MM.1S (cell line): ENCODE data around the gene SHC2.
"Not testable (repeated sequence)": the region's sequence is repeated elsewhere in the genome, so short reads cannot be mapped to it uniquely, and the experiment has no call there.

Experiments used
- DNase-seq: peaks from one replicate; pipeline ENCODE4 v3.0.0-alpha.2; 2015
- H2AFZ ChIP-seq: fragments of 300-600 bp; sonication (generic); 2 replicates; pipeline ENCODE4 v1.6.0; 2016; ENCODE audit warnings: antibody characterized with exemption, low read length
- H3F3A ChIP-seq: fragments of 300-600 bp; sonication (generic); 2 replicates; pipeline ENCODE4 v1.6.1; 2016; ENCODE audit warnings: mild to moderate bottlenecking, antibody characterized with exemption, low read length, moderate library complexity, mixed read lengths; ENCODE audit not compliant: insufficient read depth
- H3K27ac ChIP-seq: fragments of 300-600 bp; sonication (generic); 2 replicates; pipeline ENCODE4 v1.5.1; 2016; ENCODE audit warnings: mild to moderate bottlenecking, low read length
- H3K27me3 ChIP-seq: fragments of 300-600 bp; sonication (generic); replicated peaks from 2 replicates; pipeline ENCODE4 v1.6.0; 2016; ENCODE audit warnings: low read length; ENCODE audit not compliant: insufficient read depth
- H3K36me3 ChIP-seq: fragments of 300-600 bp; sonication (generic); replicated peaks from 2 replicates; pipeline ENCODE4 v1.6.1; 2016; ENCODE audit warnings: mild to moderate bottlenecking, low read length, mixed read lengths; ENCODE audit not compliant: insufficient read depth
- H3K4me1 ChIP-seq: fragments of 300-600 bp; sonication (generic); 2 replicates; pipeline ENCODE4 v1.6.1; 2016; ENCODE audit warnings: low read length, mixed read lengths
- H3K4me2 ChIP-seq: fragments of 300-600 bp; sonication (generic); 2 replicates; pipeline ENCODE4 v1.6.0; 2016; ENCODE audit warnings: low read depth, low read length
- H3K4me3 ChIP-seq: fragments of 300-600 bp; sonication (generic); 2 replicates; pipeline ENCODE4 v1.5.1; 2016; ENCODE audit warnings: low read length, mixed read lengths
- H3K79me2 ChIP-seq: fragments of 300-600 bp; sonication (generic); 2 replicates; pipeline ENCODE4 v1.6.1; 2016; ENCODE audit warnings: mixed run types, low read length, mixed read lengths
- H3K9ac ChIP-seq: fragments of 300-600 bp; sonication (generic); 2 replicates; pipeline ENCODE4 v1.6.1; 2016; ENCODE audit warnings: low read length, mixed read lengths
- H3K9me2 ChIP-seq: fragments of 300-600 bp; sonication (generic); replicated peaks from 2 replicates; pipeline ENCODE4 v1.6.1; 2016; ENCODE audit warnings: mild to moderate bottlenecking, low read length, mixed read lengths; ENCODE audit not compliant: insufficient read depth
- H3K9me3 ChIP-seq: fragments of 300-600 bp; sonication (generic); replicated peaks from 2 replicates; pipeline ENCODE4 v1.6.1; 2016; ENCODE audit warnings: mild to moderate bottlenecking, low read length, mixed read lengths; ENCODE audit not compliant: insufficient read depth
- H4K20me1 ChIP-seq: fragments of 300-600 bp; sonication (generic); 2 replicates; pipeline ENCODE4 v1.6.1; 2016; ENCODE audit warnings: mild to moderate bottlenecking, low read length, moderate library complexity, mixed read lengths; ENCODE audit not compliant: insufficient read depth
- CTCF ChIP-seq: fragments of 300-600 bp; sonication (generic); IDR thresholded peaks from 2 replicates; pipeline ENCODE4 v1.5.1; 2016; ENCODE audit warnings: antibody characterized with exemption, low read length, mixed read lengths
- EZH2 ChIP-seq: fragments of 300-600 bp; sonication (generic); optimal IDR thresholded peaks from 2 replicates; pipeline ENCODE3; 2017; ENCODE audit warnings: low read depth, mild to moderate bottlenecking, antibody characterized with exemption, low read length, mixed read lengths
- EZH2phosphoT487 ChIP-seq: fragments of 300-600 bp; sonication (generic); IDR thresholded peaks from 2 replicates; pipeline ENCODE4 v1.6.1; 2018; ENCODE audit warnings: antibody characterized with exemption, low read length

Gene SHC2

DNA sequence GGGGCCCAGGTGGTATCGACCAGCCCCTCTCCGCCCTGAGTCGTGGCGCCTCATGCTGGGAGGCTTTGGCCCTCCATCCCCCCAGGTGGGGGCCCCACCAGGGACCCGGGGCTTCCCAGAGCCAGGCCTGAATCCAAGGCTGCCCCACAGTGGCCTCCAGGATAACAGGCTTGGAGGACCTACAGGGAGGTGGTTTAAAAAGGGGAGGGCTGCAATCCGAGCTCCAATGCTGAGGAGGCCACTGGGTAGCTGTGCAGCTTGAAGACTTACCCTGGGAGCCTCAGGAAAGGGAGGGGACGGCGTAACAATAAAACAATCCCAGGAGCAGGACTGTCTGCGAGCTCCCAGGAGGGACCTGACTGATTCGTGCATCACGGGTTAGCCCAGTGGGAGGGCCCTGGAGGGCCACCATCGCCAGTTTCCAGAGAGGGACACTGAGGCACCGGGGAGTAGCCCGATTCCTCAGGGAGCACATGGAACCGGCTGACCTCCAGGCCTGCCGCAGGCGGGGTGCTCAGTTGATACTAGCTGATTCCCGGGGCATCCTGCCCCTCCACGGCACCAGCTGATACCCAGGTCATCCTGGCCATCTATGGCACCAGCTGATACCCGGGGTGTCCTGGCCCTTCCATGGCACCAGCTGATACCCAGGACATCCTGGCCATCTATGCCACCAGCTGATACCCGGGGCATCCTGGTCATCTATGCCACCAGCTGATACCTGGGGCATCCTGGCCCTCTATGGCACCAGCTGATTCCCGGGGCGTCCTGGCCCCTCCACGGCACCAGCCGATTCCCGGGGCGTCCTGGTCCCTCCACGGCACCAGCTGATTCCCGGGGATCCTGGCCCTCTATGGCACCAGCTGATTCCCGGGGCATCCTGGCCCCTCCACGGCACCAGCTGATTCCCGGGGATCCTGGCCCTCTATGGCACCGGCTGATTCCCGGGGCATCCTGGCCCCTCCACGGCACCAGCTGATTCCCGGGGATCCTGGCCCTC is 48.2 kb downstream of the SHC2 start:
- TF ChIP-seq EZH2phosphoT487 (no peak), EZH2 (no peak), CTCF (no peak)
- no peak for DNase-seq
- H3K4me2 ChIP-seq = no peak overlapping the region

DNA sequence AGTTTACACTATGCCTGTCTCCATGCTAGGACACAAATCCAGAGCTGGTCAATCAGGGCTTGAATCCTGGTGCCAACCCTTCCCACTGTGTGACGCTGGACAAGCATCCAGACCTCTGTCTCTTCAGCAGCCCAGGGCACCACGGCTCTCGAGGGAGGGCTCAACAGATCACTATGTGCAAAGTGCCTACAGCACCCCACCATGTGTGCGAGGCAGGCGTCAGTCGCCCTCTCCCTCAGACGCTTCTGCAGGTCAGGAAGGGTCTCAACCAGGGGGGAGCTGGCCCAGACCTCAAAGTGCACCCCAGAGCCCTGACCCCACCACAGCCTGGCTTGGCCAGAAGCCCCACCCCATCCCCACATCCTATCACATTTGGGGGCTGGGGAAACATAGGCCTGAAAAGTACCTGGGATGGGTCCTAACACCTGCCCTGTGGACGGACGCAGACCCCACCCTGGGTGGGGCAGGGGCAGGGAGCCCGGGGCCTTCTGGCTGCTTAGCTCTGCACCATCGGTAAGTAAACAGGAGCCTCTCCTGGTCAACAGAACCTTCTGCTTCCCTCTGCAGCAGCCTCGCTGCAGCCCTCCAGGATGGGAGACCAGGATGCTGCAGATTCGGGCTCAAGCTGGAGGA is 49.0 kb downstream of the SHC2 start:
- H3K9me2 ChIP-seq = no peaks in the 10 kb centered on the region
- no peaks in the 10 kb centered on the region for H4K20me1 ChIP-seq
- H3K9ac ChIP-seq = no peak overlapping the region
- H3K27me3 ChIP-seq = peaks cover 90% of the 10 kb centered on the region
- H3K36me3 ChIP-seq = no peaks in the 10 kb centered on the region
- H3K79me2 ChIP-seq = no peaks in the 10 kb centered on the region
- H3K27ac ChIP-seq = no peak overlapping the region
- H3K9me3 ChIP-seq = no peaks in the 10 kb centered on the region
- no peaks in the 10 kb centered on the region for H3F3A ChIP-seq
- no peaks in the 10 kb centered on the region for H3K4me1 ChIP-seq
- H3K4me3 ChIP-seq = no peak overlapping the region
- no peak overlapping the region for H2AFZ ChIP-seq
- no peak overlapping the region for H3K4me2 ChIP-seq
- TF ChIP-seq CTCF = no peak
- no peak for TF ChIP-seq EZH2phosphoT487
- no peak for TF ChIP-seq EZH2
- no peak for DNase-seq

More for the DNA sequence above, 48.2 kb downstream of the SHC2 start:
- H3K4me1 ChIP-seq = no peaks in the 10 kb centered on the region
- no peak overlapping the region for H2AFZ ChIP-seq
- H3K9me2 ChIP-seq = no peaks in the 10 kb centered on the region
- H3K36me3 ChIP-seq = no peaks in the 10 kb centered on the region
- H3K9ac ChIP-seq = no peak overlapping the region
- no peaks in the 10 kb centered on the region for H3F3A ChIP-seq
- no peaks in the 10 kb centered on the region for H4K20me1 ChIP-seq
- no peak overlapping the region for H3K4me3 ChIP-seq
- H3K9me3 ChIP-seq = no peaks in the 10 kb centered on the region
- H3K27me3 ChIP-seq = peaks cover 90% of the 10 kb centered on the region
- H3K27ac ChIP-seq = no peak overlapping the region
- no peaks in the 10 kb centered on the region for H3K79me2 ChIP-seq

DNA sequence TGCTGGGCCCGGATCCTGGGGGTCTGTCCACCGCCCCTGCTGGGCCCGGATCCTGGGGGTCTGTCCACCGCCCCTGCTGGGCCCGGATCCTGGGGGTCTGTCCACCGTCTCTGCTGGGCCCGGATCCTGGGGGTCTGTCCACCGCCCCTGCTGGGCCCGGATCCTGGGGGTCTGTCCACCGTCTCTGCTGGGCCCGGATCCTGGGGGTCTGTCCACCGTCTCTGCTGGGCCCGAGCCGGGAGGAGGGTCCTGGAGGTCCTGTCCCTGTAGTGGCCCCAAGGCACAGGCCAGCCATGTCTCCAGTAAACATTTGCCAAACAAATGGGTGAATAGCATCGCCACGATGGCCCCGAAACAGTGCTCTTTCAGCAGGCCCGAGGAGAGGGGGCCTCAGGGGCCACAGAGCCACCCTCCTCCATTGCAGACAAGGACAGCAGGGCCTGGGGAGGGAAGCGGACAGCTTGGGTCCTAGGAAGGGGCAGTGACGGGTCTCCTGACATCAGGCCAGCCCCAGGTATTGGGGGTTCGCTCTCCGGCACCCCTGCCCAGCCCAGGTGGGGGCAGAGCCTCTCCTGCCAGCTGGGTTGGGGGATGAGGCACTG is 49.6 kb downstream of the SHC2 start:
- H3K4me3 ChIP-seq, DNase-seq, H3K9ac ChIP-seq, H2AFZ ChIP-seq, H3K27ac ChIP-seq, H3K4me1 ChIP-seq, H4K20me1 ChIP-seq, H3K36me3 ChIP-seq, H3F3A ChIP-seq, H3K4me2 ChIP-seq, H3K9me2 ChIP-seq, H3K79me2 ChIP-seq, H3K9me3 ChIP-seq: not testable (repeated sequence)
- H3K27me3 ChIP-seq = peaks cover 89% of the 10 kb centered on the region
